Renal cortical epithelial cell (primary cell): ENCODE measurements around the gene PARVB. TPM values are rescaled to one million over a fixed set of nuclear protein-coding genes. Genes with fewer than 3 reads are reported as not detected.

Experiments used
- DNase-seq: peaks from one replicate; pipeline ENCODE4 v3.0.0-alpha.2; 2011; ENCODE audit warnings: low read depth
- total RNA-seq: library from RNA; depleted of rRNA; stranded (reverse); fragments of >200 nt; gene quantifications from 2 replicates; pipeline ENCODE4 v1.2.3, GENCODE V29; 2014

PARVB gene
- total RNA-seq, 1 donor from 2014 or later = 20.3 TPM

- no peak for DNase-seq
Observed at GRCh38 chr22:44087089-44087430, 63.0 kb downstream of the PARVB start.

DNA sequence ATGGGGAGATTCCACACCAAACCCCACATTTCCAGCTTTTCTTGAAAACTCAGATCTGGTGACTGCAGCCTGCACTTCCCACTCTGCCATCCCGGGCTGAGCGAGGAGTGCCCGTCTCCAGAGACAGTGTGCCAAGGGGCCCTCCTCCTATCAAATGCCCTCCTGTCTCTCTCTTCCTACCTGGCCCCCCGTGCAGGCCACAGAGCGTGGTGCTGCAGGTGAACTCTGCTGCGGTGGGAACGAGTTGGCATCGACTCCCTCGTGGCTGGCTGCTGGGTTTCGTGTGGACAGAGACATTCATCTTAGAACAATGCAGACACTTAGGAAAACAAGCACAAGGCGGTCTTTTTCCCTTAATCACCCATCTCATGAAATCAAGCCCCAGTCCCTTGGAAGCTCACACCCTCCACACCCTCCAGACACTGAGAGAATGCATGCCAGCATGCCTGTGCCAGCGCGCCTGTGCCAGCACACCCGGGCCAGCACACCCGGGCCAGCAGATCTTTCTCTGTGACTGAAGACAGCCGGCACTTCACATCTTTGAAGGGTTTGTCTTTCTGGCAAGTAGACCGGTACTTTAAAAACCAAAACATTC lies 65.0 kb downstream of the PARVB start:
- DNase-seq = peak; percentile 23

- no peak for DNase-seq
Observed at GRCh38 chr22:44089717-44090570, 65.8 kb downstream of the PARVB start.

DNA sequence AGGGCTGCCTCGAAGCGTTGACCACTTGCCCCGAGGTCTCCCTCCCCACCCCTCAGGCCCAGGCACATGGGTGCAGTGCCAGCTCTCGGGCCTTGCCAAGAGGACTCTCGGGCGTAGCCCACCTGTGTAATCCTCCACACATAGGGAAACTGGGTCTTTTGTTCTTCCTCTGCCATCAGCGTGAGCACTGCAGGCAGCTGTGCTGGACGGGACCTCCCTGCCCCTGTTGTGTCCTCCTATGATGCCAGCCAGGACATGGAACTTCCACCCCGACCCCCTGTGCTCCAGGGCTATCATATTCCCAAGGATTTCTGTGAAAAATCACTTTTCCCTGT lies 66.4 kb downstream of the PARVB start:
- no peak for DNase-seq

- no peak for DNase-seq
Observed at GRCh38 chr22:44091021-44091721, 67.1 kb downstream of the PARVB start.

DNA sequence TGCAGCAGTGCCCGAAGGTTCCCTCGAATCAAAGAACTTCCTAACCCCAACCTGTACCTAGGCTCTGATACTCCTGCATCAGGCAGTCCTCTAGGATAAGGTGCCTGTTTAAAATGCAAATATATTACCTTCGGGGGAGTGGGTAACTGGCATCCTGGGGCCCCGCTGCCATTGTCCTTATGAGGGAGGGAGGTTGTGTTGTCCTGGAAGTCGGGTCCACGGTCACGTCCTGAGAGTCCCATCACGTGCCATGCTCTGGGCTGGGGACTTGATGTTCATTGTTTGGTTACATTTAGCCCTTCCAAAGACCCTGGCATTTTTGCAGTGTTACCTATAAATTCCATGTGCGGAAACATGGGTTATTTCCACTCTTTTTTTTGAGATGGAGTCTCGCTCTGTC lies 67.6 kb downstream of the PARVB start:
- DNase-seq = no peak

- DNase-seq = no peak
Observed at GRCh38 chr22:44092636-44093220, 68.6 kb downstream of the PARVB start.

GRCh38 chr22:44093791-44094190 lies 69.7 kb downstream of the PARVB start:
- DNase-seq = no peak

- DNase-seq = no peak
Observed at GRCh38 chr22:44094751-44095302, 70.7 kb downstream of the PARVB start.

- no peak for DNase-seq
Observed at GRCh38 chr22:44096736-44097135, 72.6 kb downstream of the PARVB start.

DNA sequence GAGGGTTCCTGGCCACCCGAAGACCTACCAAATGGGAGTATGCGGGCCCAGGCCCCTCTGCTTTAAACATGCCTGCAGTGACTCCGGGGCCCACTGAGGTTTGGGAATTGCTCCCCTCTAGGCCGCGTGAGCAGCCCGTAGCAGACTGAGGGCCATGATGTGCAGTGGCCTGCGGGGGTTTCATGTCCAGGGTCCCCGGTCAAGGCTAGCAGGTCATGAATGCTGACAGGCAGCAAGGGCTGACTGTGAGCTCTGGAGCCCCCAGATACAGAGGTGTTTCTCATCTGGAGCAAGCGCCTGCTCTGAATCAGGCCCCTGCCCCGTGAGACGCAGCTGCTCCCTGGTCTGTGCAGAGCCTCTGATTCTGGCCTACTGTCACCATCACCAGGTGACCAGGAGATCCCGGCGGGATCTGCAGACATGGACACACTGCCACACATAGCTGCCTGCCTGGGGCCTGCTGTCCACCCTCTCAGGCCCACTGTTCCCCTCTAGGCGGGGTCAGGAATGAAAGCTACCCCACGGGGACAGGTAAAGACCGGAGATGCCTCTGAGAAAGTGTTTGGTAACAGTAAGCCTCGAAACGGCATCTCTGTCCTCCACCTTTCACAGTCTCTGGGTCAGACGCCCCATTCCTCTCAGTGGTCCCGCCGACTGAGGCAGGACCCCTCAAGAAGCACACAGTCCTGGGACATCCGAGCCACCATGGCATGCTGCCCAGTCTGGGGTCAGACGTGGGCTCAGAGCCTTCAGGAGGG lies 73.3 kb downstream of the PARVB start:
- no peak for DNase-seq

GRCh38 chr22:44098021-44098739 lies 74.1 kb downstream of the PARVB start:
- DNase-seq = no peak

GRCh38 chr22:44098966-44099530 lies 74.9 kb downstream of the PARVB start:
- DNase-seq = no peak

DNA sequence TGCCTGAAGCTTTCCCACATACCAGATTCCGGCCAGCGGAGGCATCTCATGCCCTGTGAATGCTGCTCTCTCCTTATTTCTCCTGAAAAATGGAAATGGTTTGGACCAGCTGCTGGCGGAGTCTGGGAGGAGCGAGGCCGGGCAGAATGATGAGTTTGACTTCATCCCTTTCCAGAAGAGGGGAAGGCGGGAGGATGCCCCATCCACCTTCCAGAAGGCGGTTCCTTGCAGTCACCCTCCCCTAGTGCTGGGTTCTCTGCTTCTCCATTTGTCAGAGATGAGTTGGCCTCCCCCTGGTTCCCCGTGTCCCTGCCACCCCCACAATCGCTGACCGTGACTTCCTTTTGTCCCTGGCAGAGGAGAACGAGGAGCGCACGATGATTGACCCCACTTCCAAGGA lies 75.6 kb downstream of the PARVB start:
- DNase-seq = no peak

- no peak for DNase-seq
Observed at GRCh38 chr22:44100411-44100810, 76.3 kb downstream of the PARVB start.

DNA sequence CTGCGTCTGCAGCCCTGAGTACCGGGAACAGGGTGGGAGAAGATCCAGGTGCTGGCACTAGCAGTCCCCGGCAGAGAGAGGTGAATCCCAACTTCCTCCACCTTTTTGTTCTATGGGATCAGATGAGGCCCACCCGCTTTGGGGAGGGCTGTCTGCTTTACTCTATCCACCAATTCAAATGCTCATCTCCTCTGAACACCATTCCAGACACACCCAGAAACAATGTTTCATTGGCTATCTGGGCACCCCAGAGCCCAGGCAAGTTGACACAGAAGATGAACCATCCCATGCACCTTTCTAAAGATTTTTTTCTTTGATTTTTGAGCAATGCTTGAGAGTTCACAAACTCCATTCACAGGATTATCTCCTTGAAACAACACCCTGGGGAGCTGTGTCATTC lies 78.0 kb downstream of the PARVB start:
- no peak for DNase-seq

GRCh38 chr22:44102856-44103255 lies 78.8 kb downstream of the PARVB start:
- no peak for DNase-seq

DNA sequence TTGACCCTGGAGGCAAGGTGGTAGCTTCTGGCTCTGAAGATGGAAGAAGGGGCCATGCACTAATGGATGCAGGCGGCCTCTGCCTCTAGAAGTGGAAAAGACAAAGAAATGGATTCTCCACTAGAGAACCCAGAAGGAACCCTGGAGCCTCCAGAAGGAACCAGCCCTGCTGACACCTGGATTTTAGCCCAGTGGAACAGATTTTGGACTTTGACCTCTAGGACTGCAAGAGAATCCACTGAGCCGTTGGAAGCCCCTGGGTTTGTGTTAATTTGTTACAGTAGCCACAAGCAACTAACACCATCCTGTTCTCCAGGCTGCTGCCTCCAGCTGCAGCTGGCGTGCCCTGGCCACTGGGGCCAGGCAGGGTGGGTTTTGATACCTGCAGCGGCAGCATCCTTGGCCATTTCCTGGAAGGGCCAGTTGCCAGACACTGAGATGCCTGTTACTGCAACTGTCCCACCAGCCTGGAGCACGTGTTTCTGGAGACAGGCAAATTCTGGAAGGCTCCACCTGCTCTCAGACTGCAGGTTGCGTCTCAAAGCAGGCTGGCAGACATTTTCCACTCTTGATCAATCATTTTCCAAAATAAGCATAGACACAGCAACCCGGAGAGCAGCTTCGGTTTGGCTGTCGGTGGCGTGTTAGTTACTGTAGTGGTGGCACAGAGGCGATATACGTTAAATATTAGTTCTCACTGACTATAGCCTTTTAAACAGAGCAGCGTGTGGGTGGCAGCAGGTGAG lies 79.8 kb downstream of the PARVB start:
- peak; percentile 13 for DNase-seq

- DNase-seq = no peak
Observed at GRCh38 chr22:44107340-44107739, 83.2 kb downstream of the PARVB start.

DNA sequence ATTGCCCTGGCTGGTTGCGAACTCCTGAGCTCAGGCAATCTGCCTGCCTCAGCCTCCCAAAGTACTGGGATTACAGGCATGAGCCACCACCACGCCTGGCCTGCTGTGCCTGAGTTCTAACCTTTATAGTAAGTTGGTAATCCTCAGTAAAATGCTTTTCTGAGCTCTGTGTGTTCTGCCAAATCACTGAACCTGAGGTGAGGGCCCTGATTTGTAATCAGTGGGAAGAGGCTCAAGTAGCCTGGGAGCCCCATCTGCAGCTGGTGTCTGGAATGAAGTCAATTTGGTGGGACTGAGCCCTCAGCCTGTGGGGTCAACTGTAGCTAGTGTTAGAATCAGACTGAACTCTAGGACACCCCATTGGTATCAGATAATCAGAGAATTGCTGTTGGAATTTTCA lies 84.0 kb downstream of the PARVB start:
- DNase-seq = no peak
